HL-60 (cell line): ENCODE data around the gene PPM1H.

ENCODE experiments used
- CTCF ChIP-seq: IDR thresholded peaks from one replicate; pipeline ENCODE4 v1.5.1; 2011; ENCODE audit warnings: low read length, control low read depth, inconsistent platforms; ENCODE audit not compliant: insufficient read depth
- TF ChIP-seq, protein P1 (sequence below): IDR thresholded peaks from 2 replicates; pipeline ENCODE4 v1.6.1; 2012; ENCODE audit warnings: low read depth; ENCODE audit not compliant: insufficient replicate concordance

DNA sequence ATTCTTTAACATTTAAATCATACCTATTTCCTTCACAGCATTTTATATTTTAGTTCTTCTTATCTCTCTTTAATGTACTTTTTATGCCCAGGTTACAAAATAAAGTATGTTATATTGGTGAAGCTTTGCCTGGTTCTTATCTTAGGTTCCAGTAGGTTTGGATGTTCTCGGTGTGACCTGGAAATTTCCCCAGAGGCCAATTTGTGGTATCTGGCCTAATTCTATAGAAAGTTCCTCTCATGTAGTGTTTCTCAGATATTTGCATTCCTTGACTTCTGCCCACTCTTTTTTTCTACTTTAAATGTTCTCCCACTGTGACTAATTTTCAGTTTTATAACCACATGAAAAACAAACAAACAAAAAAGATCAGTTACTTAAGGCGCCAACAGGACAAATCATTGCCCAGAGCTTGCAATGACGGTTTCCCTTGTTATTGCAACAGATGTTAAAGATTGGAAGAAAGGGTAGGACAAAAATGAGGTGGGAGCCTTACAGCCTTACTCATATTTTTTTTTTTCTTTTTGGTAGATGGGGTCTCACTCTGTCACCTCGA is 41.2 kb upstream of the PPM1H start:
- no peak for TF ChIP-seq CTCF
- TF ChIP-seq, protein P1, sequence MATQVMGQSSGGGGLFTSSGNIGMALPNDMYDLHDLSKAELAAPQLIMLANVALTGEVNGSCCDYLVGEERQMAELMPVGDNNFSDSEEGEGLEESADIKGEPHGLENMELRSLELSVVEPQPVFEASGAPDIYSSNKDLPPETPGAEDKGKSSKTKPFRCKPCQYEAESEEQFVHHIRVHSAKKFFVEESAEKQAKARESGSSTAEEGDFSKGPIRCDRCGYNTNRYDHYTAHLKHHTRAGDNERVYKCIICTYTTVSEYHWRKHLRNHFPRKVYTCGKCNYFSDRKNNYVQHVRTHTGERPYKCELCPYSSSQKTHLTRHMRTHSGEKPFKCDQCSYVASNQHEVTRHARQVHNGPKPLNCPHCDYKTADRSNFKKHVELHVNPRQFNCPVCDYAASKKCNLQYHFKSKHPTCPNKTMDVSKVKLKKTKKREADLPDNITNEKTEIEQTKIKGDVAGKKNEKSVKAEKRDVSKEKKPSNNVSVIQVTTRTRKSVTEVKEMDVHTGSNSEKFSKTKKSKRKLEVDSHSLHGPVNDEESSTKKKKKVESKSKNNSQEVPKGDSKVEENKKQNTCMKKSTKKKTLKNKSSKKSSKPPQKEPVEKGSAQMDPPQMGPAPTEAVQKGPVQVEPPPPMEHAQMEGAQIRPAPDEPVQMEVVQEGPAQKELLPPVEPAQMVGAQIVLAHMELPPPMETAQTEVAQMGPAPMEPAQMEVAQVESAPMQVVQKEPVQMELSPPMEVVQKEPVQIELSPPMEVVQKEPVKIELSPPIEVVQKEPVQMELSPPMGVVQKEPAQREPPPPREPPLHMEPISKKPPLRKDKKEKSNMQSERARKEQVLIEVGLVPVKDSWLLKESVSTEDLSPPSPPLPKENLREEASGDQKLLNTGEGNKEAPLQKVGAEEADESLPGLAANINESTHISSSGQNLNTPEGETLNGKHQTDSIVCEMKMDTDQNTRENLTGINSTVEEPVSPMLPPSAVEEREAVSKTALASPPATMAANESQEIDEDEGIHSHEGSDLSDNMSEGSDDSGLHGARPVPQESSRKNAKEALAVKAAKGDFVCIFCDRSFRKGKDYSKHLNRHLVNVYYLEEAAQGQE, result no peak
